ENCODE measurements around the gene CLPTM1. TPM values are rescaled to one million over a fixed set of nuclear protein-coding genes. Genes with fewer than 3 reads are reported as not detected.
"Not testable (repeated sequence)": the region's sequence is repeated elsewhere in the genome, so short reads cannot be mapped to it uniquely, and the experiment has no call there.

Gene CLPTM1
- total RNA-seq, 1 experiment from 2014 or later: 17.4 TPM

DNA sequence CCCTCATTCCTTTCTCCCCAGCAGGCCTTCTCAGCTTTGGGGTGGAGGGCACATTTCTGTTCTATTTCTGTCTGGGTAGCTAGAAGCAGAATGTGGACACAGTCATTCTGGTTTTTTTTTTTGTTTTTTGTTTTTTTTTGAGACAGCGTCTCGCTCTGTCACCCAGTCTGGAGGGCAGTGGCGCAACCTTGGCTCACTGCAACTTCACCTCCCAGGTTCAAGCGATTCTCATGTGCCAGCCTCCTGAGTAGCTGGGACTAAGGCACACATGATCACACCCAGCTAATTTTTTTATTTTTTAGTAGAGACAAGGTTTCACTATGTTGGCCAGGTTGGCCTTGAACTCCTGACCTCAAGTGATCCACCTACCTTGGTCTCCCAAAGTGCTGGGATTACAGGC lies 20.3 kb downstream of the CLPTM1 start:
- no peak for DNase-seq (ENCODE audit: low spot score)

DNA sequence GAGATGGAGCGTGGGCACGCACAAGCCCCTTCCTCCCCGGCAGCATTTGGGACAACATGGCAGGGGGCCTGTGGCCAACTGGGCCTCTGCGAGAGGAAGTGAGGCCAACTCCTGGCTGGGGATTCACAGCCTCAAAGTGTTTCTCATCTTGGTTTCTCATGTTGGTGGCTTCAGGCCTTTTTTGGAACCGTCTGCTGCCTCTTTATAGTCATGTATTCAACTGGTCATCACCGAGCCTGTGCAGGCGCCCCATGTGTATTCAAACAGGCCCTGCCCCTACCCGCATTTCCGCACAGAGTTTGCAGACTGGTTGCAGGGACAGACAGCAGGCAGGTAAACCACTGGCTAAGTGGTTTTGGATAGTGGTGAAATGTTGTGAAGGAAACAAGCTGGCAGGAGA lies 28.8 kb downstream of the CLPTM1 start:
- DNase-seq (ENCODE audit: low spot score): no peak

- no peak for DNase-seq (ENCODE audit: low spot score)
Observed at GRCh38 chr19:44985445-44985844, 30.3 kb downstream of the CLPTM1 start.

DNA sequence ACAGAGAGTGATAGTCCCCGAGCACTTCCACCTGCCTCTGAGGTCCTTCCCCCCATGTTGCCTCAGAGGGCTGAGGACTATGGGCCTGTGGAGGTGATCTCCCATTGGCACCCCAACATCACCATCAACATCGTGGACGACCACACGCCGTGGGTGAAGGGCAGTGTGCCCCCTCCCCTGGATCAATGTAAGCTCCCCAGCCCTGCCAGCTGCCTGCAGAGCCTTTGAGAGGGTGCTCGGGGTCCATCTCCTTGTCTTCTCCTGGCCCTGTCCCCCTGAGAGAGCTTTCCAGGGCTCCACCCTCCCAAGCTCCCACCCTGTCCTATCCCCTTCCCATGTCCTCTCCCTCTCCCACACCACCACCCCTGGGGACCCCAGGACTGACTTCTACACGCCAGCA lies 31.2 kb downstream of the CLPTM1 start:
- no peak for DNase-seq (ENCODE audit: low spot score)

GRCh38 chr19:44987148-44987675 lies 32.0 kb downstream of the CLPTM1 start:
- no peak for DNase-seq (ENCODE audit: low spot score)

- DNase-seq (ENCODE audit: low spot score): no peak
Observed at GRCh38 chr19:44988273-44988672, 33.1 kb downstream of the CLPTM1 start.

DNA sequence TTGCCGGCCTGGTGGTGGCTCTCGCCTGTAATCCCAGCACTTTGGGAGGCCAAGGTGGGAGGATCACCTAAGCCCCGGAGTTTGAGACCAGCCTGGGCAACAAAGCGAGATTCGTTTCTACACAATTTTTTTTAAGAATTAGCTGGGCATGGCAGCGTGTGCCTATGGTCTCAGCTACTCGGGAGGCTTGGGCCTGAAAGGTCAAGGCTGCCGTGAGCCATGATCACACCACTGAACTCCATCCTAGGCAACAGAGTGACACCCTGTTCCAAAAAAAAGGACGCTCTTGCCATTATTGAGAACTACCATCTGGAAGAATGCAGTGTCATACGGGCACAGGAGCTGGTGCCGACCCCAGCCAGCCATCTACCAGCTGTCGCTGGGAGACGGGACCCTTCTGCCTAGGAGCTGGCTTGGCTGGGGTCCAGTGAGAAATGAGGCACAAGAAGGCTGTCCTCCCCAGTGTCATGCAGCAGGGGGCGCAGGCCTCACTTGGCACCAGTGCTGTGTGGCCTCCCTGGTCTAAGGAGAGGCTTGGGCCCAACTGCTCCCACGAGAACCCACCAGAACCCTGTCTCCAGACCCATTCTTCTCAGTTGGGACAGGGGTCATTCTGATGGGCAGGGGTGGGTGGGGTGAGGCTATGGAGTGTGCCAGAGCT lies 33.8 kb downstream of the CLPTM1 start:
- DNase-seq (ENCODE audit: low spot score): peak; percentile 36

DNA sequence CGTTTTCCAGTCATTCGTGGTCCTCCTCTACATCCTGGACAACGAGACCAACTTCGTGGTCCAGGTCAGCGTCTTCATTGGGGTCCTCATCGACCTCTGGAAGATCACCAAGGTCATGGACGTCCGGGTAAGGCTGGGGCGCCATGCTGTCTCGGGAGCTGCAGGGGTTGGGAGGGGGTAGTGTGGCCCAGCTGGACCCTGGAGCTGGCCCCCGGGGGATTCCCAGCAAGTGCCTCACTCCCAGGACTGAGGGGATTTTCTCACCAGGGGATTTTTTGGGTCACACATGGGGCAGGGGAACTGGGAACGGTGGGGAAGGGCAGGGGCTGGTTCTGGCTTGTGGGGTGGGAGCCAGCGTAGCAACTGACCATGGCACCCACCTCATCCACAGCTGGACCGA lies 35.3 kb downstream of the CLPTM1 start:
- no peak for DNase-seq (ENCODE audit: low spot score)

GRCh38 chr19:44990966-44991365 lies 35.8 kb downstream of the CLPTM1 start:
- DNase-seq (ENCODE audit: low spot score): no peak

- DNase-seq (ENCODE audit: low spot score): no peak
Observed at GRCh38 chr19:44992336-44993163, 37.4 kb downstream of the CLPTM1 start.

DNA sequence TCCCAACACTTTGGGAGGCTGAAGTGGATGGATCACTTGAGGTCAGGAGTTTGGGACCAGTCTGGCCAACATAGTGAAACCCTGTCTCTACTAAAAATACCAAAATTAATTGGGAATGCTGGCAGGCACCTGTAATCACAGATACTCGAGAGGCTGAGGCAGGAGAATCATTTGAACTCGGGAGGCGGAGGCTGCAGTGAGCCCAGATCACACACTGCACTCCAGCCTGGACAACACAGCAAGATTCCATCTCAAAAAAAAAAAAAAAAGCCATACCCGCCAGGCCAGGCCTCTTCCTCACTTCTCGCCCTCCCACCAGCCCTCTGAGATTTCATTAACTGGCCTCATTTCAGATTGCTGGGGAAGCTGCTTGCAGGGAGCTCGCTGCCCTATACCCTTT lies 38.3 kb downstream of the CLPTM1 start:
- DNase-seq (ENCODE audit: low spot score): no peak

DNA sequence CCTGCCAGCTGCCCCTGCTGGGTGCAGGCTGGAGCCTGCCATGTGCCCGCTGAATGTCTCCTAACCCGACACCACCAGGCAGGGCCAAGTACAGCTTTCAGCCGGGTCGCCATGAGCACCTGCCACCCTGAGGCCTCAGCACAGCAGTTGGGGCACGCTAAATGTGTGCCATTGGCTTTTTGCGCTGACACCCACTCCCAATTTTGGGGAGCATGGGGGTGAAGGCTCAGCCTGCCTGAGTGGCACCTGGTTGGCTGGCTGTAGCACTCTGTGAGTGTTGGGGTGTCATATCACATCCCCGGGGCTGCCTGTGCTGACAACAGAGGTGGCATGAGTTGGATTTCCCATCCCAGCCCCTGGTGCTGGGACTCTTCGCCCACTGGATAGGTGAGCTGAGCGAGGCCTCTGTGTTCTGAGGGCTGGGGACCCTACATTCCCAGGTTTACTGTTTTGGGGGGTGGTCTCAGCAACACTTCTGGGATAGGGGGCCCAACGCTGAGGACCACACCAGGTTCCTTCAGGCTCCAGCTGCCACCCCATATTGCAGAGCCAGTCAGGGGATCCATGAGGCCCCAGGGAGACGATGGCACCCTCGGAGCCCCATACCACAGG lies 38.9 kb downstream of the CLPTM1 start:
- DNase-seq (ENCODE audit: low spot score): no peak

DNA sequence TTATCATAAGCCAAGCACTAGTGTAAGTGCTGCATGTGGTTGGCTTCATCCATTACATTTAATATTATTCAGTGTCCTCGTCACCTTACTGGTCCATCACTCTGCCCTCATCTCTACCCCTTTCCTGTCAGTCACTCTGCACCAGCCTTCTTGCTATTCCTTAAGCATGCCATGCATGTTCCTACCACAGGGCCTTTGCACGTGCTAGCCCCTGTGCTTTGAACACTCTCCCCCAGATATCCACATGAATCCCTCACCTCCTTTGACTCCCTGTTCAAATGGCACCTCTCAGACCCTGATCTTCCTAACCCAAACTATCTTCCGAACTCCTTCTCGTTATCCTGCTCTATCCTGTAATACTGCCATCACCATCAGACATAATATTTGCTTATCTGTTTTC lies 42.8 kb downstream of the CLPTM1 start:
- no peak for DNase-seq (ENCODE audit: low spot score)

DNA sequence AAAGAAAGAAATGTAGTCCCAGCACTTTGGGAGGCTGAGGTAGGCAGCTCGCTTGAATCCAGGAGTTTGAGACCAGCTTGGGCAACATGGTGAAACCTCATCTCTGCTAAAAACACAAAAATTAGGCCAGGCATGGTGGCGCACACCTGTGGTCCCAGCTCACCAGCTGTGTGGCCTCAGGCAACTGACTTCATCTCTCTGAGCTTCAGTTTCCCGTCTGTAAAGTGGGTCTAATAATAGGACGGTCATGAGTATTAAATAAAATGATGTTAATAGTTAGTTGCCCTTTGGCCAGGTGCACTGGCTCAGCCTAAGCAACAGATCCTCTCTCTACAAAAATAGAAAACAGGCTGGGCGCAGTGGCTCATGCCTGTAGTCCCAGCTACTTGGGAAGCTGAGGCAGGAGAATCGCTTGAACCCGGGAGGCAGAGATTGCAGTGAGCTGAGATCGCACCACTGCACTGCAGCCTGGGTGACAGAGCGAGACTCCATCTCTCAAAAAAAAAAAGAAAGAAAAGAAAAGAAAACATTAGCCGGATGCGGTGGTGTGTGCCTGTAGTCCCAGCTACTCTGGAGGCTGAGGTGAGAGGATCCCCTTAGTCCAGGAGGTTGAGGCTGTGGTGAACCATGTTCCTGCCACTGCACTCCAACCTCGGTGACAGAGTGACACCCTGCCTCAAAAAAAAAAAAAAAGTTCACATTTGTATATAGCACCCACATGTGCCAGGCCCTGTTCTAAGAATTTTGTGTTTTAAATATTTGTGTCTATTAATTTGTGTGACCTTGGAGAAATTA lies 44.1 kb downstream of the CLPTM1 start:
- DNase-seq (ENCODE audit: low spot score): not testable (repeated sequence)

- DNase-seq (ENCODE audit: low spot score): not testable (repeated sequence)
Observed at GRCh38 chr19:45000665-45001064, 45.5 kb downstream of the CLPTM1 start.

GRCh38 chr19:45001087-45001739 lies 46.0 kb downstream of the CLPTM1 start, which contains the start of gene RELB:
Gene RELB, plus strand, starts transcription at chr19:45001464. Its CDS starts 116 bp downstream, at chr19:45001580.
- peak; percentile 73 for DNase-seq (ENCODE audit: low spot score)

DNA sequence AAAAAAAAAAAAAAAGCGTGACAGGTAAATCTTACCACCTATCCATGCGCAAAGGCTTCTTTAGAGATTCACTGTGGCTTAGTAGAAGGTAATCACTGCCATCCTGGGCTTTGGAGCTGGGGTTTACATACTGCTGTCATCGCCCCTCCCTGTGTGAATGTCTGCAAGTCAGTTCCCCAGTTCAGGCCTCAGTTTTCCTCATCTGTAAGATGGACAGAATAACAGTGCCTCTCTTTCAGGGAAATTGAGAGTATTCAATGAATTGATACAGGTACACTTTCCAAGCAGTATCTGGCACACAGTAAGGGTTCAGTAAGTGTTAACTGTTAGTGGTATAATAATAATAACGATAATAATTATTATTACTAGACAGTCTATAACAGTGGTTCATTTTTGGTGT lies 48.3 kb downstream of the CLPTM1 start:
- no peak for DNase-seq (ENCODE audit: low spot score)

DNA sequence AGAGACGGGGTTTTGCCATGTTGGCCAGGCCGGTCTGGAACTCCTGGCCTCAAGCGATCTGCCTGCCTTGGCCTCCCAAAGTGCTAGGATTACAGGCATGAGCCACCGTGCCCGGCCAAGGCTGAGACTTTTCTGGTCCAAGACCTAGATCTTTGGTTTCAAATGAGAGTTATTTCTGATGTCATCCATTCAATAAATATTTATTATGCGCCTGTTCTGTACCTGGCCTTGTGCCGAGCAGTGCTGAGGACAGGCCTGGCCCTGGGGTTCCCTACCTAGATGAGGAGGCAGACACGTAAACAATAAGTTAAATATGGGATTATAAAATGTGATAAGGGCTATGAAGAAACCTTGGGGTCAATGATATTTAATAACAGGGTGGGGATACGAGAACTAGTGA lies 50.6 kb downstream of the CLPTM1 start:
- DNase-seq (ENCODE audit: low spot score): no peak

GRCh38 chr19:45008552-45008951 lies 53.4 kb downstream of the CLPTM1 start:
- no peak for DNase-seq (ENCODE audit: low spot score)

- DNase-seq (ENCODE audit: low spot score): no peak
Observed at GRCh38 chr19:45009625-45010255, 54.6 kb downstream of the CLPTM1 start.

- DNase-seq (ENCODE audit: low spot score): no peak
Observed at GRCh38 chr19:45010306-45010705, 55.1 kb downstream of the CLPTM1 start.
